Measurements from ENCODE around the gene RAD21L1.
"Not testable (repeated sequence)": the region's sequence is repeated elsewhere in the genome, so short reads cannot be mapped to it uniquely, and the experiment has no call there.

Gene RAD21L1

GRCh38 chr20:1229541-1229940, 3.7 kb downstream of the RAD21L1 start:
- no peak for DNase-seq (ENCODE audit: low spot score)

GRCh38 chr20:1232286-1233111, 6.7 kb downstream of the RAD21L1 start:
- DNase-seq (ENCODE audit: low spot score) = no peak

GRCh38 chr20:1240549-1240948, 14.7 kb downstream of the RAD21L1 start:
- no peak for DNase-seq (ENCODE audit: low spot score)

GRCh38 chr20:1241456-1241855, 15.6 kb downstream of the RAD21L1 start:
- no peak for DNase-seq (ENCODE audit: low spot score)

GRCh38 chr20:1242099-1242498, 16.3 kb downstream of the RAD21L1 start:
- DNase-seq (ENCODE audit: low spot score) = no peak

GRCh38 chr20:1242530-1242929, 16.7 kb downstream of the RAD21L1 start:
- peak; percentile 71 for DNase-seq (ENCODE audit: low spot score)

GRCh38 chr20:1245578-1245977, 19.7 kb downstream of the RAD21L1 start:
- DNase-seq (ENCODE audit: low spot score) = no peak

GRCh38 chr20:1247689-1248088, 21.8 kb downstream of the RAD21L1 start:
- DNase-seq (ENCODE audit: low spot score) = no peak

- DNase-seq (ENCODE audit: low spot score) = not testable (repeated sequence)
Observed at GRCh38 chr20:1250282-1250681, 24.4 kb downstream of the RAD21L1 start.

- no peak for DNase-seq (ENCODE audit: low spot score)
Observed at GRCh38 chr20:1252416-1252815, 26.6 kb downstream of the RAD21L1 start.

GRCh38 chr20:1254254-1254653, 28.4 kb downstream of the RAD21L1 start:
- DNase-seq (ENCODE audit: low spot score) = no peak

GRCh38 chr20:1255675-1256074, 29.8 kb downstream of the RAD21L1 start:
- DNase-seq (ENCODE audit: low spot score) = no peak

- peak; percentile 51 for DNase-seq (ENCODE audit: low spot score)
Observed at GRCh38 chr20:1263853-1264252, 38.0 kb downstream of the RAD21L1 start.

- no peak for DNase-seq (ENCODE audit: low spot score)
Observed at GRCh38 chr20:1264727-1265126, 38.9 kb downstream of the RAD21L1 start.

GRCh38 chr20:1265226-1265915, 39.5 kb downstream of the RAD21L1 start:
- DNase-seq (ENCODE audit: low spot score) = no peak

- DNase-seq (ENCODE audit: low spot score) = no peak
Observed at GRCh38 chr20:1265916-1266166, 40.0 kb downstream of the RAD21L1 start.

- peak; percentile 96 for DNase-seq (ENCODE audit: low spot score)
Observed at GRCh38 chr20:1266167-1266973, 40.5 kb downstream of the RAD21L1 start, which contains the start of gene SNPH. TSS of gene SNPH (plus strand) at chr20:1266294. CDS start at chr20:1296240, 29,946 bp downstream.

GRCh38 chr20:1267161-1267560, 41.3 kb downstream of the RAD21L1 start:
- no peak for DNase-seq (ENCODE audit: low spot score)

- no peak for DNase-seq (ENCODE audit: low spot score)
Observed at GRCh38 chr20:1267809-1268374, 42.0 kb downstream of the RAD21L1 start.

GRCh38 chr20:1269235-1269634, 43.4 kb downstream of the RAD21L1 start:
- no peak for DNase-seq (ENCODE audit: low spot score)

- DNase-seq (ENCODE audit: low spot score) = no peak
Observed at GRCh38 chr20:1269850-1270249, 44.0 kb downstream of the RAD21L1 start.

GRCh38 chr20:1272368-1273100, 46.7 kb downstream of the RAD21L1 start:
- no peak for DNase-seq (ENCODE audit: low spot score)

Measured in GM03348 (cell line).